ENCODE measurements around the gene GNA15. TPM values are rescaled to one million over a fixed set of nuclear protein-coding genes. Genes with fewer than 3 reads are reported as not detected.

Gene GNA15
- total RNA-seq, 4 donors from 2014 or later, result 5.3 to 18.5 (median 8.4) TPM

GRCh38 chr19:3138268-3138667 lies 2.4 kb downstream of the GNA15 start:
- TF ChIP-seq CTCF (IDR thresholded peaks at IDR 0.05; ENCODE audit: low read depth), result no peak

GRCh38 chr19:3140667-3141038 lies 4.8 kb downstream of the GNA15 start:
- no peak for TF ChIP-seq CTCF (IDR thresholded peaks at IDR 0.05; ENCODE audit: low read depth)

GRCh38 chr19:3142292-3142670 lies 6.4 kb downstream of the GNA15 start:
- no peak for TF ChIP-seq CTCF (IDR thresholded peaks at IDR 0.05; ENCODE audit: low read depth)

- TF ChIP-seq CTCF (IDR thresholded peaks at IDR 0.05; ENCODE audit: low read depth), result no peak
Measured at GRCh38 chr19:3142781-3143337, 7.0 kb downstream of the GNA15 start.

- no peak for TF ChIP-seq CTCF (IDR thresholded peaks at IDR 0.05; ENCODE audit: low read depth)
Measured at GRCh38 chr19:3145909-3146676, 10.3 kb downstream of the GNA15 start.

- no peak for TF ChIP-seq CTCF (IDR thresholded peaks at IDR 0.05; ENCODE audit: low read depth)
Measured at GRCh38 chr19:3146677-3147100, 10.9 kb downstream of the GNA15 start.

GRCh38 chr19:3148503-3148902 lies 12.7 kb downstream of the GNA15 start:
- no peak for TF ChIP-seq CTCF (IDR thresholded peaks at IDR 0.05; ENCODE audit: low read depth)
